Esophagus squamous epithelium (tissue), 5 donors: ENCODE measurements around the gene ETS2. TPM values are rescaled to one million over a fixed set of nuclear protein-coding genes. Genes with fewer than 3 reads are reported as not detected.

Experiments used
- DNase-seq: peaks from one replicate; lab custom pipeline; 2025; lab: John Stamatoyannopoulos, UW
- H3K27ac ChIP-seq, 4 donors: fragments of 200-600 bp; sonication (generic); one replicate each; pipeline ENCODE4 v1.5.1; 2016 to 2019; ENCODE audit warnings: mild to moderate bottlenecking in 1 of 4
- H3K27me3 ChIP-seq, 4 donors: fragments of 200-600 bp; sonication (generic); 1 replicate in 3 of 4; 2 replicates in 1 of 4; pipeline versions ENCODE4 v1.5.1 to v1.6.0; 2017 to 2021; ENCODE audit warnings: antibody characterized with exemption in 1 of 4
- H3K36me3 ChIP-seq, 3 donors: fragments of 200-600 bp; sonication (generic); one replicate each; pipeline ENCODE4 v1.5.1; 2016 to 2019
- H3K4me1 ChIP-seq, 3 donors: fragments of 200-600 bp; sonication (generic); one replicate each; pipeline ENCODE4 v1.5.1; 2017 to 2019
- H3K4me3 ChIP-seq, 4 donors: fragments of 200-600 bp; sonication (generic); 1 replicate in 3 of 4; 2 replicates in 1 of 4; pipeline ENCODE4 v1.5.1; 2016 to 2019; ENCODE audit warnings: mild to moderate bottlenecking in 2 of 4, moderate library complexity in 1 of 4
- H3K9me3 ChIP-seq, 3 donors: fragments of 200-600 bp; sonication (generic); one replicate each; pipeline ENCODE4 v1.5.1; 2016 to 2019
- CTCF ChIP-seq, 6 experiments: fragments of 450-650 bp in 4 of 6; fragments of 200-600 bp in 2 of 6; sonication (generic) in 2 of 6; IDR thresholded peaks; one replicate each; pipeline ENCODE4 v1.5.1; 2016 to 2019; ENCODE audit warnings: antibody characterized with exemption in 6 of 6, mild to moderate bottlenecking in 4 of 6, moderate library complexity in 4 of 6
- POLR2A ChIP-seq, 4 donors: fragments of 450-650 bp; IDR thresholded peaks; one replicate each; pipeline ENCODE4 v1.6.1; 2017; ENCODE audit warnings: antibody characterized with exemption in 4 of 4, mild to moderate bottlenecking in 4 of 4, moderate library complexity in 3 of 4
- WGBS, 2 donors: methylation state at CpG; one replicate each; pipeline ENCODE4 v1.1.5; 2018; 5-methylcytosine and 5-hydroxymethylcytosine counted together
- intact Hi-C: fragments of 100-400 bp; cut with DNase I; formaldehyde crosslinking; loops from one replicate; pipeline ENCODE4 v1.15.0; 2022
- total RNA-seq, 4 donors: library from RNA; depleted of rRNA; stranded (reverse); fragments of >200 nt; gene quantifications; one replicate each; pipeline ENCODE4 v1.1.0, GENCODE V29; 2016
- donor health status: DM: yes; HTN: yes; CAD: no.

ETS2 gene
- total RNA-seq, 4 donors from 2014 or later: 67.5 to 118 (median 78.8) TPM

- Histone ChIP-seq H3K9me3 (no peaks in the 10 kb centered on the region), H3K27me3 (no peaks in the 10 kb centered on the region), H3K36me3 (peaks cover 0 to 13% (median 0%) of the 10 kb centered on the region in 3 donors), H3K4me1 (peaks cover 17 to 77% (median 29%) of the 10 kb centered on the region in 3 donors), H3K4me3 (peak overlapping the region; percentile 95 to 99 (median 98)), H3K27ac (peak overlapping the region; percentile 99 to 100 (median 100))
- TF ChIP-seq POLR2A (IDR thresholded peaks at IDR 0.05) (no peak), CTCF (IDR thresholded peaks at IDR 0.05) (peak in 5 of 6 experiments; percentile 34 to 49 (median 43))
- 6 to 25% methylated on average over 5 to 19 of the region's 26 CpGs for WGBS, 2 donors
- no peak for DNase-seq
- intact Hi-C loops: loop anchor here (5.0 to 10.0 kb wide), 4 partner anchors 70 to 330 kb away; no protein-coding TSS in a partner anchor
Observed at GRCh38 chr21:38804789-38805327, 871 bp upstream of the ETS2 start.

- Histone ChIP-seq H3K4me1 (peaks cover 20 to 80% (median 33%) of the 10 kb centered on the region in 3 donors), H3K27me3 (no peaks in the 10 kb centered on the region), H3K9me3 (no peaks in the 10 kb centered on the region), H3K27ac (peak overlapping the region; percentile 99 to 100 (median 100)), H3K36me3 (peaks cover 0 to 22% (median 0%) of the 10 kb centered on the region in 3 donors), H3K4me3 (peak overlapping the region; percentile 95 to 99 (median 98))
- DNase-seq: no peak
- TF ChIP-seq POLR2A (IDR thresholded peaks at IDR 0.05): no peak
- TF ChIP-seq CTCF (IDR thresholded peaks at IDR 0.05): no peak
- WGBS, 2 donors: 1 to 4% methylated on average over 4 to 8 of the region's 72 CpGs
- intact Hi-C loops: loop anchor here (5.0 to 10.0 kb wide), 4 partner anchors 72 to 328 kb away; no protein-coding TSS in a partner anchor
Observed at GRCh38 chr21:38806153-38806941, 618 bp downstream of the ETS2 start.

- TF ChIP-seq POLR2A (IDR thresholded peaks at IDR 0.05) (peak in 1 of 4 donors; percentile 14), CTCF (IDR thresholded peaks at IDR 0.05) (no peak)
- peak overlapping the region; percentile 95 to 99 (median 98) for H3K4me3 ChIP-seq
- no peak for DNase-seq
- H3K9me3 ChIP-seq: no peaks in the 10 kb centered on the region
- intact Hi-C loops: loop anchor here (5.0 to 10.0 kb wide), 4 partner anchors 72 to 328 kb away; no protein-coding TSS in a partner anchor
- peak overlapping the region; percentile 99 to 100 (median 100) for H3K27ac ChIP-seq
- H3K4me1 ChIP-seq: peaks cover 20 to 81% (median 34%) of the 10 kb centered on the region in 3 donors
- H3K36me3 ChIP-seq: peaks cover 0 to 26% (median 0%) of the 10 kb centered on the region in 3 donors
- 3 to 5% methylated on average over 9 of the region's 9 CpGs for WGBS, 2 donors
- no peaks in the 10 kb centered on the region for H3K27me3 ChIP-seq
Observed at GRCh38 chr21:38806942-38807284, 1.2 kb downstream of the ETS2 start.

GRCh38 chr21:38807441-38807871 is 1.7 kb downstream of the ETS2 start:
- Histone ChIP-seq H3K27me3 (no peaks in the 10 kb centered on the region), H3K27ac (peak overlapping the region; percentile 92 to 100 (median 100)), H3K4me3 (peak overlapping the region; percentile 95 to 99 (median 98)), H3K36me3 (peaks cover 0 to 31% (median 0%) of the 10 kb centered on the region in 3 donors), H3K4me1 (peaks cover 20 to 81% (median 36%) of the 10 kb centered on the region in 3 donors), H3K9me3 (no peaks in the 10 kb centered on the region)
- TF ChIP-seq CTCF (IDR thresholded peaks at IDR 0.05) (no peak), POLR2A (IDR thresholded peaks at IDR 0.05) (peak in 1 of 4 donors; percentile 11)
- intact Hi-C loops: loop anchor here (5.0 to 10.0 kb wide), 4 partner anchors 73 to 327 kb away; no protein-coding TSS in a partner anchor
- DNase-seq: no peak
- 2 to 6% methylated on average over 1 to 2 of the region's 2 CpGs for WGBS, 2 donors
